K562 (cell line): Measurements from ENCODE around the gene FKBP8. TPM values are rescaled to one million over a fixed set of nuclear protein-coding genes. Genes with fewer than 3 reads are reported as not detected.

ENCODE experiments used
- JUN ChIP-seq, 2 experiments: sonication (generic) in 1 of 2; formaldehyde crosslinking in 1 of 2; IDR thresholded peaks; 2 replicates each; pipeline versions ENCODE4 v1.6.1 to v1.8.0; 2012 to 2022; ENCODE audit warnings: borderline replicate concordance in 2 of 2, mild to moderate bottlenecking in 2 of 2, improper control_type of control experiment in 1 of 2, low read depth in 1 of 2, low read length in 1 of 2, missing genetic modification reagents in 1 of 2
- KLF16 ChIP-seq: IDR thresholded peaks from 2 replicates; pipeline ENCODE4 v1.6.1; 2016; ENCODE audit warnings: antibody characterized with exemption
- MBD1 ChIP-seq: fragments of 250-450 bp; sonication (Bioruptor Pico); IDR thresholded peaks from 2 replicates; pipeline ENCODE4 v1.8.0; 2022; ENCODE audit warnings: inconsistent platforms
- MTA2 ChIP-seq: fragments of 450-650 bp; IDR thresholded peaks from 2 replicates; pipeline ENCODE4 v1.6.1; 2016; ENCODE audit warnings: low read depth
- NKRF ChIP-seq: fragments of 450-650 bp; IDR thresholded peaks from 2 replicates; pipeline ENCODE4 v1.6.1; 2016; ENCODE audit warnings: borderline replicate concordance
- POLR2A ChIP-seq: fragments of 450-650 bp; conservative IDR thresholded peaks from 2 replicates; pipeline ENCODE4 v1.6.1; 2016
- SMARCE1 ChIP-seq: fragments of 450-650 bp; IDR thresholded peaks from 2 replicates; pipeline ENCODE4 v1.7.1; 2016; ENCODE audit warnings: mild to moderate bottlenecking
- STAT5A ChIP-seq: IDR thresholded peaks from 2 replicates; pipeline ENCODE4 v1.6.1; 2012; ENCODE audit warnings: low read length, inconsistent platforms, borderline replicate concordance
- UBTF ChIP-seq, 2 experiments: IDR thresholded peaks; 2 replicates each; pipeline ENCODE4 v1.6.1; 2012; ENCODE audit warnings: improper control_type of control experiment in 2 of 2, low read depth in 2 of 2, low read length in 2 of 2, borderline replicate concordance in 1 of 2
- VEZF1 ChIP-seq: fragments of 200-800 bp; sonication (Bioruptor generic); IDR thresholded peaks from 2 replicates; pipeline ENCODE4 v1.6.1; 2017; ENCODE audit warnings: missing genetic modification characterization, missing compliant biosample characterization
- ZBTB7A ChIP-seq: IDR thresholded peaks from 2 replicates; pipeline ENCODE4 v1.6.1; 2011; ENCODE audit warnings: low read depth, mild to moderate bottlenecking, low read length, moderate library complexity, borderline replicate concordance; ENCODE audit not compliant: control insufficient read depth
- ZNF449 ChIP-seq: fragments of 250-450 bp; sonication (Bioruptor Pico); IDR thresholded peaks from 2 replicates; pipeline ENCODE4 v1.8.0; 2022; ENCODE audit warnings: moderate library complexity, mild to moderate bottlenecking, inconsistent platforms
- ZNF551 ChIP-seq: fragments of 250-450 bp; sonication (Bioruptor Pico); IDR thresholded peaks from 2 replicates; pipeline ENCODE4 v1.5.0; 2021; ENCODE audit warnings: mild to moderate bottlenecking, moderate library complexity
- polyA plus RNA-seq, 8 experiments: library from polyadenylated mRNA; depleted of rRNA in 4 of 8; stranded (reverse) in 5 of 8; unstranded in 3 of 8; fragments of >200 nt; fragmentation: Nextera tagmentation in 2 of 8; fragmentation: Illumina TruSeq in 1 of 8; extraction: Ambion mirVana in 2 of 8; extraction: Trizol in 1 of 8; gene quantifications; 2 replicates each; pipeline versions ENCODE4 v1.2.1 to v1.2.3, GENCODE V29; 2011 to 2014; ENCODE audit warnings: inconsistent platforms in 1 of 8, missing spikeins in 1 of 8
- total RNA-seq, 7 experiments: library from RNA; depleted of rRNA in 6 of 7; stranded (reverse); fragments of >200 nt in 6 of 7; fragmentation: Illumina TruSeq in 2 of 7; extraction: Trizol in 2 of 7; gene quantifications; 2 replicates each; pipeline versions ENCODE4 v1.2.1 to v1.2.3, GENCODE V29; 2011 to 2021; ENCODE audit warnings: low replicate concordance in 1 of 7
- TF ChIP-seq, protein P1 (sequence below): fragments of 450-650 bp; formaldehyde crosslinking; IDR thresholded peaks from 2 replicates; pipeline ENCODE4 v1.4.0; 2020; ENCODE audit warnings: mild to moderate bottlenecking, moderate library complexity

The FKBP8 gene
- total and polyA plus RNA-seq, 9 of the 15 experiments (the other 6 are each of a cell fraction or from before 2014, with no cell fraction given): 0.46 to 236 (median 104) TPM

DNA sequence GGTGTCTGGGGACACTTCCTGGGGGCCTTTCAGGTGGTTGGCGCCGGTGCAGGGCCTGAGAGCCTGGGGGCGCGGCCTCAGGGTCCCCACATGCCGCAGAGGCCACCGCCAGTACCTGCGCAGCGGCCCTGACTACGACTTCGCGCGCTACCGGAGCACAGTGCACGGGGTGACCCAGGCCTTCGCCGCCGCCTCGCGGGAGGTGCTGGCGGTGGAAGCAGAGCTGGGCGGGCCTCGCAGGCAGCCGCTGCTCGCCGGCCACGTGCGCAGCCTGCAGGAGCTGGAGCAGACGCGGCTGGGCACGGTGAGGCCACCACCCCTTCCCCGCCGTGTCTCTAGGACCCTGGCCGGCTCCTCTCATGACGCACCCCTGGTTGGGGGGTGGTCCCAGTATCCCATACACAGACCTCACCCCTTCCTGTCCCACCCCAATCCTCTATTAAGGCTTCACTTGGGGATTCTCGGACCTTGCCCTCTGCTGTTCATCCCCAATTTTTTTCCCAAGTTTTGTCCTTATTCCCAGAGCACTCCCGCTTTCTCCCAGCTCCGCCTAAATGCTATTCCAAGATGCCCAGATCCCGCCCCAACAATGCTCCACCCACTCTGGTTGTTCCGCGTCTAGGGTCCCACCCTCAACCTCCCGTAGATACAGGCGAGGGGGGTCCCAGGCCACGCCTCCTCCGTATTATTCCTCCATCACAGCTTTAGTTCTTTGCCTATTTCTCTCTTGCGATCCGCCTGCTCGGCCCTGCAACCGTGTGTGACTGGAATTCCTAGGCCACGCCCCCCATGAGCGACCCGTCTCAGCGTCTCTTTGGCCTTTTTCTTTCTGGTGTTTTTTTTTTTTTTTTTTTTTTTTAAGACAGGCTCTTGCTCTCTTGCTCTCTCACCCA lies 46.3 kb upstream of the FKBP8 start (continued):
- TF ChIP-seq UBTF (IDR thresholded peaks at IDR 0.05; ENCODE audit: borderline replicate concordance in 1 of 2, low read depth in 2 of 2, low read length in 2 of 2): peak; percentile 90 to 95; a peak in 3 of 4 replicates
- no peak for TF ChIP-seq ZNF449 (CRISPR knock-in tag)
- TF ChIP-seq ZBTB7A: peak; percentile 16
- no peak for TF ChIP-seq MBD1
- TF ChIP-seq ZNF551 (CRISPR knock-in tag): no peak
- TF ChIP-seq KLF16: no peak
- TF ChIP-seq STAT5A: no peak
- TF ChIP-seq POLR2A: no peak
- TF ChIP-seq NKRF: peak; percentile 79
- TF ChIP-seq SMARCE1: no peak
- TF ChIP-seq VEZF1 (CRISPR knock-in tag): no peak
- TF ChIP-seq JUN (IDR thresholded peaks at IDR 0.05; ENCODE audit: borderline replicate concordance, low read depth, low read length): peak; percentile 72; the same call in 1 of the 2 replicates
- TF ChIP-seq JUN (CRISPR knock-in tag; IDR thresholded peaks at IDR 0.05; ENCODE audit: borderline replicate concordance): peak; percentile 91; the same call in 1 of the 2 replicates
- TF ChIP-seq MTA2: no peak
- TF ChIP-seq, protein P1, sequence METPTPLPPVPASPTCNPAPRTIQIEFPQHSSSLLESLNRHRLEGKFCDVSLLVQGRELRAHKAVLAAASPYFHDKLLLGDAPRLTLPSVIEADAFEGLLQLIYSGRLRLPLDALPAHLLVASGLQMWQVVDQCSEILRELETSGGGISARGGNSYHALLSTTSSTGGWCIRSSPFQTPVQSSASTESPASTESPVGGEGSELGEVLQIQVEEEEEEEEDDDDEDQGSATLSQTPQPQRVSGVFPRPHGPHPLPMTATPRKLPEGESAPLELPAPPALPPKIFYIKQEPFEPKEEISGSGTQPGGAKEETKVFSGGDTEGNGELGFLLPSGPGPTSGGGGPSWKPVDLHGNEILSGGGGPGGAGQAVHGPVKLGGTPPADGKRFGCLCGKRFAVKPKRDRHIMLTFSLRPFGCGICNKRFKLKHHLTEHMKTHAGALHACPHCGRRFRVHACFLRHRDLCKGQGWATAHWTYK (CRISPR knock-in tag): no peak
